Activated CD8-positive, alpha-beta T cell treated with anti-CD3 and anti-CD28 coated beads for 36 hours (primary cell): ENCODE measurements around the gene SCO1. TPM values are rescaled to one million over a fixed set of nuclear protein-coding genes. Genes with fewer than 3 reads are reported as not detected.

Experiments used
- ATAC-seq: fragments of 200-7000 bp; cut with Tn5 transposase; one replicate; pipeline ENCODE4 v1.10.0; 2021; ENCODE audit warnings: mild to moderate bottlenecking, moderate library complexity
- CTCF ChIA-PET: fragments of 350-600 bp; sonication (Branson Sonifier 250); formaldehyde crosslinking; loops from one replicate; lab custom pipeline; 2021; ENCODE audit warnings: antibody characterized with exemption; lab: Charles Lee
- POLR2A ChIA-PET: fragments of 350-600 bp; sonication (Branson Sonifier 250); formaldehyde crosslinking; loops from one replicate; lab custom pipeline; 2021; ENCODE audit warnings: antibody characterized with exemption; lab: Charles Lee
- DNase-seq: peaks from one replicate; pipeline ENCODE4 v3.0.0-alpha.2; 2020
- H3K27ac Mint-ChIP-seq: one replicate; pipeline ENCODE4 v1.8.0; 2021; ENCODE audit warnings: mild to moderate bottlenecking, mixed read lengths
- H3K27me3 Mint-ChIP-seq: one replicate; pipeline ENCODE4 v1.8.0; 2021; ENCODE audit warnings: mixed read lengths
- H3K36me3 Mint-ChIP-seq: one replicate; pipeline ENCODE4 v1.8.0; 2021; ENCODE audit warnings: low read depth, mixed read lengths
- H3K4me1 Mint-ChIP-seq: one replicate; pipeline ENCODE4 v1.8.0; 2021; ENCODE audit warnings: low read depth, mixed read lengths
- H3K4me3 Mint-ChIP-seq: one replicate; pipeline ENCODE4 v1.8.0; 2021; ENCODE audit warnings: mild to moderate bottlenecking, moderate library complexity, mixed read lengths
- H3K9me3 Mint-ChIP-seq: one replicate; pipeline ENCODE4 v1.8.0; 2021; ENCODE audit warnings: mixed read lengths
- CTCF ChIP-seq: fragments of 200-600 bp; IDR thresholded peaks from one replicate; pipeline ENCODE4 v1.8.0; 2022; ENCODE audit warnings: antibody characterized with exemption, mild to moderate bottlenecking
- intact Hi-C: fragments of 100-400 bp; cut with micrococcal nuclease; formaldehyde crosslinking; loops from one replicate; pipeline ENCODE4 v1.10.0; 2022
- total RNA-seq, 2 experiments: library from RNA; stranded (reverse); gene quantifications; one replicate each; pipeline ENCODE4 v1.2.3, GENCODE V29; 2021

The SCO1 gene
- total RNA-seq, 2 experiments from 2014 or later: 45.3 to 45.4 TPM

GRCh38 chr17:10622617-10623485 is 74.5 kb downstream of the SCO1 start:
- no peak overlapping the region for H3K27ac Mint-ChIP-seq
- ChIA-PET CTCF (interaction anchor here (0.7 to 1.2 kb wide), 3 partner anchors 8 to 305 kb away, joined by 3 to 4 read pairs (median 3); no protein-coding TSS in a partner anchor), POLR2A (no interaction called here)
- H3K27me3 Mint-ChIP-seq: peaks cover 2% of the 10 kb centered on the region
- intact Hi-C loops: no loop called here
- no peak for TF ChIP-seq CTCF
- no peak for DNase-seq
- no peak overlapping the region for H3K4me3 Mint-ChIP-seq
- H3K9me3 Mint-ChIP-seq: no peaks in the 10 kb centered on the region
- H3K36me3 Mint-ChIP-seq: no peaks in the 10 kb centered on the region
- no peak for ATAC-seq
- no peaks in the 10 kb centered on the region for H3K4me1 Mint-ChIP-seq

Other genes starting within 250 kb of the SCO1 start
- not detected for gene MYH4, start 228.0 kb downstream of the SCO1 start, total RNA-seq
- not detected for gene MYH1, start 179.0 kb downstream of the SCO1 start, total RNA-seq
- not detected for gene MYH2, start 147.9 kb downstream of the SCO1 start, total RNA-seq
- gene MYH3, start 40.2 kb downstream of the SCO1 start, total RNA-seq: 1 to 10 TPM; 1.8 to 4.1 TPM
- gene ADPRM, start 61 bp upstream of the SCO1 start, total RNA-seq: 10 to 100 TPM; 13.0 to 13.6 TPM
- 1 to 10 TPM in 1 of 2 experiments, under 1 TPM in 1; 0.63 to 1.4 TPM for gene TMEM220, start 32.5 kb upstream of the SCO1 start, total RNA-seq
- gene TMEM238L, start 106.6 kb upstream of the SCO1 start, total RNA-seq: not detected
- not detected for gene PIRT, start 140.6 kb upstream of the SCO1 start, total RNA-seq